Activated CD4-positive, alpha-beta memory T cell treated with anti-CD3 and anti-CD28 coated beads, Interleukin-2, amount 10 ng/mL, durations not matched to agents 7 days and 5 days (primary cell): ENCODE results near the gene MOBP. TPM values are rescaled to one million over a fixed set of nuclear protein-coding genes. Genes with fewer than 3 reads are reported as not detected.

Experiments used
- CTCF ChIA-PET: fragments of 350-600 bp; sonication (Branson Sonifier 250); formaldehyde crosslinking; loops from one replicate; lab custom pipeline; 2021; ENCODE audit warnings: antibody characterized with exemption, inconsistent platforms; lab: Charles Lee
- POLR2A ChIA-PET: fragments of 350-600 bp; sonication (Branson Sonifier 250); formaldehyde crosslinking; loops from one replicate; lab custom pipeline; 2021; ENCODE audit warnings: antibody characterized with exemption; lab: Charles Lee
- DNase-seq: peaks from one replicate; pipeline ENCODE4 v3.0.0-alpha.2; 2020
- H3K27ac Mint-ChIP-seq: one replicate; pipeline ENCODE4 v1.8.0; 2021; ENCODE audit warnings: mild to moderate bottlenecking, mixed read lengths
- H3K27me3 Mint-ChIP-seq: one replicate; pipeline ENCODE4 v1.8.0; 2021; ENCODE audit warnings: mixed read lengths
- H3K36me3 Mint-ChIP-seq: one replicate; pipeline ENCODE4 v1.8.0; 2021; ENCODE audit warnings: low read depth, mixed read lengths
- H3K4me1 Mint-ChIP-seq: one replicate; pipeline ENCODE4 v1.8.0; 2021; ENCODE audit warnings: mixed read lengths
- H3K4me3 Mint-ChIP-seq: one replicate; pipeline ENCODE4 v1.8.0; 2021; ENCODE audit warnings: mild to moderate bottlenecking, mixed read lengths
- H3K9me3 Mint-ChIP-seq: one replicate; pipeline ENCODE4 v1.8.0; 2021; ENCODE audit warnings: mixed read lengths
- total RNA-seq, 2 experiments: library from RNA; stranded (reverse); gene quantifications; one replicate each; pipeline ENCODE4 v1.2.3, GENCODE V29; 2021

The MOBP gene
- total RNA-seq, 2 experiments from 2014 or later = not detected

DNA sequence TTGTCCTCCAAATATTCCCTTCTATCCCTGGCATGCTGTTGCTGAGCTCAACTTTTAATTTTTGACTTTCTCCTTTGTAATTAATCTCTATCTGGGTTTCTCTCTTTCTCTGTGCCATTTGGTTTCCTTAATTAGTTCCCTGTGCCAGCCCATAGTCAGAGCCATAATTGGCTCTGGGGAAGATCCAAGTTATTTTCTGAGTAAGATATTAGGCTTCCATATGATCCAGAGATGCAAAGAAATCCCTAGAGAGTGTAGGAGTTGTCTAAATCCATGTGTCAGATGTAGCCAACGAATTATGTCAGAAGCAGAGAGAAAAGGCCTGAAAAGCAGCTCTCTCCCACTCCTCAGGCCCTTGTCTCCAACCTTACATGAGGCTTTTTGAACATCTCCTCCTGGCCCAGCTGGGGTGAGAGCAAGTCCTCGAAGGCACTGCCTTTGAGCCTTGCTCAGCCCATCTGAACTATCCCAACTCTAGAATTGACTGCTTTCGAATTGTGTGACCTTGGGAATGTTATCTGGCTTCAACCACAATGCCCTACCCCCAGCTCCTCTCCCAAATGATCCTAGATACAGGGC lies 46.4 kb downstream of the MOBP start:
- Mint-ChIP-seq H3K9me3 (no peaks in the 10 kb centered on the region), H3K4me3 (no peak overlapping the region), H3K27me3 (peaks cover 26% of the 10 kb centered on the region), H3K4me1 (no peaks in the 10 kb centered on the region), H3K27ac (no peak overlapping the region), H3K36me3 (no peaks in the 10 kb centered on the region)
- no peak for DNase-seq
- POLR2A ChIA-PET = no interaction called here
- CTCF ChIA-PET = no interaction called here

DNA sequence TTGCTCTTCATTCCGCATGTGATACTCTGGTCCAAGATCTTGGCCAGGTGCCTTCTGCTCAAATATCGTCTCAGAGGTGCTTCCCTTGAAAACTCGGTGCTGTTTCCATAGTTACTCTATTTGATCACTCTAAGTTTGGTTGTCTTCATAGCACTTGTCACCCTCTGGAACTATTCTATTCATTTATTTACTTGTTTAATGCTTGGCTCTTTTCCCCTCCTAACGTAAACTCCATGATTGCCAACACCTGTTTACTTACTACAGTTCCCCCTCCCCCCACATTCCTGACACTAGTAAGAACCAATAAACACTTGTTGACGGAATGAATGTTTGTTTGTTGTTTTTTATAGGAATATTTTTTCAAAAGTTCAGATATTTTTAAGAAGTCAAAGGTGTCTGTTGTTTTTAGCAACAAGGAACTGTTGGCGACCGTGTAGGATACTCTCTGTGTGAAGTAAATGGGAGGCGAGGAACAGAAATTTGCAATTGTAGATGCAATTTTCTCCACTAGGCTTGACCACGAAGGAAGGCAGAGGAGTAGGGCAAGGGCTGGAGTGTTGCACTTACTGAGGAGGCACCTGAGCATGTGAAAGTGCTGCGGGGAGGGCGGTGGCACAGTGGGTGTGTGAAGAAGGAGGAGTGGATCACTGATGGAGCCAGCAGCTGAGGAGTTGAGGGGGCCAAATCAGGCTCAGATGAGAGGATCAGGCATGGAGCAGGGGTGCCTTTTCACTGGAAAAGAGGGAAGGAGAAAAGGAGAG lies 48.4 kb downstream of the MOBP start:
- POLR2A ChIA-PET = no interaction called here
- Mint-ChIP-seq H3K4me1 (peaks cover 1% of the 10 kb centered on the region), H3K4me3 (no peak overlapping the region), H3K9me3 (no peaks in the 10 kb centered on the region), H3K36me3 (no peaks in the 10 kb centered on the region), H3K27me3 (peaks cover 40% of the 10 kb centered on the region), H3K27ac (no peak overlapping the region)
- no peak for DNase-seq
- CTCF ChIA-PET = no interaction called here

DNA sequence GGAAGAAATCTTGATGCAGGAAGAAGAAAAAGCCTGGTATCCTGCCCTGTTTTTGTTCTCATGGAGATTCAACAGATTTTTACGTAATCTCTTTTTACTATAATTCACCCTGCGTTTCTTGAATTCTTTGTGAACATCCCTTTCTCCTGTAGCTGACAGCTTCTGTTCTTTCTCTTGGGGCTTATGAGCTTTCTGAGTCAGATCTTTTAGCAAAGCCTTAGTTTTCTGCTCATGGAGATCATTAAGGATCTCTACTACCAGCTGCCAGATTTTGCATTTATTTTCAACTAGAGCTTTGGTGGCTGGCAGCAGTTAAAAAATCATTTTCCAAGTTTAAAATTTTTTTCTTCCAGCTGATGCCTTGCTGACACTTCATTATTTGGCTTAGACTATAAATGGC lies 51.6 kb downstream of the MOBP start:
- H3K27me3 Mint-ChIP-seq = peaks cover 35% of the 10 kb centered on the region
- no peak overlapping the region for H3K4me3 Mint-ChIP-seq
- no peak for DNase-seq
- no peak overlapping the region for H3K27ac Mint-ChIP-seq
- H3K9me3 Mint-ChIP-seq = peaks cover 2% of the 10 kb centered on the region
- POLR2A ChIA-PET = no interaction called here
- no peaks in the 10 kb centered on the region for H3K36me3 Mint-ChIP-seq
- CTCF ChIA-PET = no interaction called here
- H3K4me1 Mint-ChIP-seq = peaks cover 1% of the 10 kb centered on the region

- H3K27ac Mint-ChIP-seq = no peak overlapping the region
- no peaks in the 10 kb centered on the region for H3K36me3 Mint-ChIP-seq
- peaks cover 1% of the 10 kb centered on the region for H3K4me1 Mint-ChIP-seq
- ChIA-PET CTCF (no interaction called here), POLR2A (no interaction called here)
- H3K4me3 Mint-ChIP-seq = no peak overlapping the region
- peaks cover 32% of the 10 kb centered on the region for H3K27me3 Mint-ChIP-seq
- peaks cover 7% of the 10 kb centered on the region for H3K9me3 Mint-ChIP-seq
- DNase-seq = no peak
These were observed 52.2 kb downstream of the MOBP start for GRCh38 chr3:39519554-39520288.

- DNase-seq = no peak
- Mint-ChIP-seq H3K9me3 (peaks cover 7% of the 10 kb centered on the region), H3K4me1 (peaks cover 1% of the 10 kb centered on the region), H3K36me3 (no peaks in the 10 kb centered on the region), H3K27me3 (peaks cover 32% of the 10 kb centered on the region), H3K4me3 (no peak overlapping the region), H3K27ac (no peak overlapping the region)
- ChIA-PET CTCF (no interaction called here), POLR2A (no interaction called here)
These were observed 54.0 kb downstream of the MOBP start for GRCh38 chr3:39521456-39521855.

- Mint-ChIP-seq H3K27me3 (peaks cover 24% of the 10 kb centered on the region), H3K9me3 (peaks cover 7% of the 10 kb centered on the region), H3K36me3 (no peaks in the 10 kb centered on the region), H3K4me3 (no peak overlapping the region), H3K4me1 (peaks cover 1% of the 10 kb centered on the region), H3K27ac (no peak overlapping the region)
- CTCF ChIA-PET = no interaction called here
- no peak for DNase-seq
- POLR2A ChIA-PET = no interaction called here
These were observed 56.6 kb downstream of the MOBP start for GRCh38 chr3:39524107-39524506.

- Mint-ChIP-seq H3K9me3 (peaks cover 7% of the 10 kb centered on the region), H3K27me3 (peaks cover 21% of the 10 kb centered on the region), H3K4me3 (no peak overlapping the region), H3K27ac (no peak overlapping the region), H3K4me1 (no peaks in the 10 kb centered on the region), H3K36me3 (no peaks in the 10 kb centered on the region)
- no peak for DNase-seq
- ChIA-PET CTCF (no interaction called here), POLR2A (no interaction called here)
These were observed 61.4 kb downstream of the MOBP start for GRCh38 chr3:39528844-39529243.

DNA sequence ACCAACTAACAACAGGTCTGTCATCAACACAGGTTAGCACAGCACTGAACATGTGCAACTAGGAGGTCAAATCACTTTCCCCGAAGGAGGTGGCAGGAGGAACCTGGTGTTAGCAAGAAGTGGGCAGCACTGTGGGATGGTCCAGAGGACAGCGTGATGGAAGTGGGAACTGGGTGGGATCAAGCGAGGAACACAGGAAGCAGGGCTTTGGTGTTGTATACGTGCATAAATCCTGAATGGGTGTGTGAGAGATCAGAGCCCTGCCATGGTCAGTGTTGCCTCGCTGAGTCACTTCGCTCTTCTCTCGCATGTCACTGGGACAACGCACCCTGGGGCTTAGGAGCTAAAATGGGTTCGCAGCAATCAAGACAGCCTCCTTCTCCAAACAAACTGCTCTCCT lies 62.1 kb downstream of the MOBP start:
- H3K27ac Mint-ChIP-seq = no peak overlapping the region
- POLR2A ChIA-PET = no interaction called here
- no peaks in the 10 kb centered on the region for H3K4me1 Mint-ChIP-seq
- H3K27me3 Mint-ChIP-seq = peaks cover 25% of the 10 kb centered on the region
- H3K9me3 Mint-ChIP-seq = no peaks in the 10 kb centered on the region
- H3K4me3 Mint-ChIP-seq = no peak overlapping the region
- CTCF ChIA-PET = no interaction called here
- DNase-seq = no peak
- no peaks in the 10 kb centered on the region for H3K36me3 Mint-ChIP-seq

DNA sequence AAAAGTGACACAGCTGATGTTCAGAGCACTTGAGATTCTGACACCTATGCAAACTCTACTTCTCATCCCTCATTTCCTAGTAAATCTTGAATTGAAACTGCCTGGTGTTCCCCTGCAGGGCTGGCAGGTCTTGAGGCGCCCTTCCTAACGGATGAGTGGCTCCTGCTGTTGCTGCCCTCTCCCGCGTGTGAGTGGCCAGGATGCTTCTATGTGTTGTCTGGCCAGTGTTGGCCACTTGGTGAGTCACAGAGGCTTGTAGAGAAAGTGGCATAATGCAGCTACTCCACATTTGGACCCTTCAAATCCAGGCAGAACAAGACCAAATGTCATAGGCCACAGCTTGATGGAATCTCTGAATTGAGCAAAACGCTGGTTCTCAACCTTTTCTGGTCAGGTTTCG lies 63.6 kb downstream of the MOBP start:
- H3K36me3 Mint-ChIP-seq = no peaks in the 10 kb centered on the region
- no peaks in the 10 kb centered on the region for H3K4me1 Mint-ChIP-seq
- no peaks in the 10 kb centered on the region for H3K9me3 Mint-ChIP-seq
- POLR2A ChIA-PET = no interaction called here
- H3K4me3 Mint-ChIP-seq = no peak overlapping the region
- H3K27ac Mint-ChIP-seq = no peak overlapping the region
- CTCF ChIA-PET = no interaction called here
- peaks cover 30% of the 10 kb centered on the region for H3K27me3 Mint-ChIP-seq
- no peak for DNase-seq

GRCh38 chr3:39531665-39532064 lies 64.2 kb downstream of the MOBP start:
- no peaks in the 10 kb centered on the region for H3K9me3 Mint-ChIP-seq
- H3K36me3 Mint-ChIP-seq = no peaks in the 10 kb centered on the region
- ChIA-PET POLR2A (no interaction called here), CTCF (no interaction called here)
- no peak overlapping the region for H3K4me3 Mint-ChIP-seq
- H3K27ac Mint-ChIP-seq = no peak overlapping the region
- no peaks in the 10 kb centered on the region for H3K4me1 Mint-ChIP-seq
- H3K27me3 Mint-ChIP-seq = peaks cover 30% of the 10 kb centered on the region
- no peak for DNase-seq

DNA sequence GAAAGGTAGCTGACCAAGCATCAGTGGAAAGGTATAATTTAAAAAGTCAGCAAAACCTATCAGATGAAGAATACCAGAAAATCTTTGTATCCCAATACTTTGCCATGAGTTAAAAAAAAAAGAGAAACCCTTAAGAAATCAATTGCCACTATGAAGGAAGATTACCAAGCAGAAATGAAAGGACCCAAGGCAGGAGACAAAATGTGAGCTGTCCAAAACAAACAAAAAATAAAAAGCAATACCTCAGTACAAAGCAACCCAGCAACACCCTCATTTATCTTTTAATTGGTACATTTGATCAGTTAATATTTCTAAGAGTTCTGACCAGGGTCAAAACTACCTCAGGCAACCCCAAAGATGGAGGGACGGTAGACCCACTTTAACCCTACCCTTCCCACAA lies 65.3 kb downstream of the MOBP start:
- Mint-ChIP-seq H3K4me1 (no peaks in the 10 kb centered on the region), H3K4me3 (no peak overlapping the region), H3K9me3 (no peaks in the 10 kb centered on the region), H3K27ac (no peak overlapping the region), H3K36me3 (no peaks in the 10 kb centered on the region), H3K27me3 (peaks cover 30% of the 10 kb centered on the region)
- ChIA-PET POLR2A (no interaction called here), CTCF (no interaction called here)
- DNase-seq = no peak

- ChIA-PET POLR2A (no interaction called here), CTCF (no interaction called here)
- no peak overlapping the region for H3K4me3 Mint-ChIP-seq
- H3K4me1 Mint-ChIP-seq = no peaks in the 10 kb centered on the region
- no peak for DNase-seq
- peaks cover 30% of the 10 kb centered on the region for H3K27me3 Mint-ChIP-seq
- no peaks in the 10 kb centered on the region for H3K9me3 Mint-ChIP-seq
- H3K27ac Mint-ChIP-seq = no peak overlapping the region
- no peaks in the 10 kb centered on the region for H3K36me3 Mint-ChIP-seq
These were observed 65.7 kb downstream of the MOBP start for GRCh38 chr3:39533226-39533625.

DNA sequence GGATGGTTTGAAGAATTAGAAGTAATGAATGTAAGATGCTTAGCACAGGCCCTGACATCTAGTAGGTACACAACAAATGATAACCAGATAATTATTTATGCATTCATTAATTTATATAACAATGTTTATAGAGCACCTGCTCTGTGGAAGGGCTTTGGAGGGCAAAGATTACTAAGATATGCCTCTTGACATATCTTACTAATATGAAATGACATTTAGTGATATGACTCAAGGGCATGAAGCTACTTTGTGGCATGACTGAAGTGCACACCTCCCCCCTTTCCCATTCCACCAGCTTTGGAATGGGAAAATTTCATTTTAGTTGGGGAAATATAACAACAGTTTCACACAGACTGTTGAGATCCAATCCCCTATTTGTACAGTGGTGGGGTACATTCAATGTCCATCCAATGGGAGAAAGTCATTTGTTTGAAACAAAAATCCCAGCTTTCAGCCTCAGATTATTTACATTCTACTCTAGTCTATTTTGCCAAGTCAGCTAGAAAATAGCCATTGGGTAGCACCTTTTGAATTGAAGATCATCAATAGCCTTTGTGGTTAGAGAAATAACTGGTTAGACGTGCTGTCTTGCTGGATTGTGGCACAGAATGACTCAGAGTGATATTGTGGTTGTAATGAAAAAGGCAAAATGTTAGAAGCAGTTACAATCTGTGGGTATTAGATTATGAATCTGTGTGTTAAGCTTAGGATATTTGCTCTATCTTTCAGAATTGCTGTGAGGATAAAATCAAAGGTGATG lies 72.9 kb downstream of the MOBP start:
- Mint-ChIP-seq H3K36me3 (no peaks in the 10 kb centered on the region), H3K9me3 (no peaks in the 10 kb centered on the region), H3K4me3 (no peak overlapping the region), H3K4me1 (peaks cover 20% of the 10 kb centered on the region), H3K27me3 (peaks cover 17% of the 10 kb centered on the region), H3K27ac (no peak overlapping the region)
- ChIA-PET CTCF (interaction anchor here (1.0 to 1.4 kb wide), 2 partner anchors 93 to 135 kb away, joined by 3 read pairs; no protein-coding TSS in a partner anchor), POLR2A (no interaction called here)
- DNase-seq = no peak
